ENCODE results near the gene SEPTIN1.
A peak's percentile ranks its signal among the peaks of the same experiment; 100 is the strongest.

Gene SEPTIN1

GRCh38 chr16:30409125-30410060 lies 27.0 kb upstream of the SEPTIN1 start:
- Histone ChIP-seq H3K27me3 (ENCODE audit: insufficient read depth, low read depth) (no peaks in the 10 kb centered on the region), H4K20me1 (ENCODE audit: insufficient read depth) (no peaks in the 10 kb centered on the region), H3K9ac (no peak overlapping the region), H3K27ac (no peak overlapping the region; the same call in 1 of the 2 replicates), H3K79me2 (ENCODE audit: insufficient read depth, low read depth) (peaks cover 8% of the 10 kb centered on the region; the same call in 1 of the 2 replicates), H3K4me3 (IDR thresholded peaks at IDR 0.05; ENCODE audit: insufficient read depth, low read depth, low read length) (no peak overlapping the region), H3K4me1 (ENCODE audit: low read depth, poor library complexity, severe bottlenecking) (peaks cover 38% of the 10 kb centered on the region), H2AFZ (ENCODE audit: low read depth) (no peak overlapping the region), H3K4me2 (peak overlapping the region; percentile 72; the same call in 1 of the 2 replicates), H3K36me3 (ENCODE audit: insufficient read depth) (no peaks in the 10 kb centered on the region)
- TF ChIP-seq CTCF (conservative IDR thresholded peaks at IDR 0.05; ENCODE audit: low read depth, low read length), result peak; percentile 97

- Histone ChIP-seq H3K36me3 (ENCODE audit: insufficient read depth) (no peaks in the 10 kb centered on the region), H3K27ac (peak overlapping the region; percentile 71), H3K4me1 (ENCODE audit: low read depth, poor library complexity, severe bottlenecking) (peaks cover 36% of the 10 kb centered on the region), H3K4me3 (IDR thresholded peaks at IDR 0.05; ENCODE audit: insufficient read depth, low read depth, low read length) (peak overlapping the region; percentile 56), H3K4me2 (peak overlapping the region; percentile 86), H4K20me1 (ENCODE audit: insufficient read depth) (no peaks in the 10 kb centered on the region), H3K9ac (peak overlapping the region; percentile 89), H2AFZ (ENCODE audit: low read depth) (peak overlapping the region; percentile 86), H3K79me2 (ENCODE audit: insufficient read depth, low read depth) (0 out of 2 replicates have a peak, but pooled peaks cover 8% of the 10 kb centered on the region), H3K27me3 (ENCODE audit: insufficient read depth, low read depth) (no peaks in the 10 kb centered on the region)
- TF ChIP-seq CTCF (conservative IDR thresholded peaks at IDR 0.05; ENCODE audit: low read depth, low read length), result no peak
These were observed 25.6 kb upstream of the SEPTIN1 start for GRCh38 chr16:30407804-30408534.

DNA sequence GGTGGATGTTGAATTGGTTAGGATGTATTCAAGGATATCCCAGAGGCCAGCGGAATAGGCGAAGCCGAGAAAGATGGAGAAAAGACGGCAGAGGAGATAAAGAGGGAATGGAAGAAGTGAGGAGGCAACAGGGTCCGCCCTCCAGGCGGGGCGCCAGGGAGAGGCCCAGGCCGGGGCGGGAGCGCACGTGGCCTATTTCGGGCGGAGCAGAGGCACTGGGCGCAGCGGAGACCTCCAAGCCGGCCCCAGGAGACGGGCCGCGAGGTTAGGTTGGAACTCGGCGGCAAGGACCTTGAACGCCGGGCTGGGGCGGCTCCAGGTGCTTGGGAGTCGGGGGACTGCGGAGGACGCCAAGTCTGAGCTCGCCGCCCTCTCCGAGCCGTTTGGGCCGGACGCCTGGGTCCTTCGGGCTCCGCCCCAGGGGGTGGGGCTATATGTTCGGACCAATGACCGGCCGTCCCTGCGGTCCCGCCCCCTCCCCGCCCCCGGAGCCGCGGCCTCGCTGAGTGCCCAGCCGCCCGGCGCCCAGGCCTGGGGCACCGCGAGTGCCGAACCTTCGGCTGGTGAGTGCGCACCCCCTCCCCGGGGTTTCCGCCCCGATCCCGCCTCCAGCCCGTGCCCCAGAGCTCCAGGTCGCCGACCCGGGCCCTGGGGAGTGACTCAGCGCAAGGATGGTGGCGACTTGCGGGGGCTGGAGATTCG lies 24.9 kb upstream of the SEPTIN1 start, which contains the start of gene ZNF771:
ZNF771 (plus strand) TSS at position 505 of the 702 bp plus-strand sequence. CDS start 448 bp downstream, outside the sequence.
- no peaks in the 10 kb centered on the region for H4K20me1 ChIP-seq (ENCODE audit: insufficient read depth)
- H2AFZ ChIP-seq (ENCODE audit: low read depth), result peak within 1 kb of the TSS; percentile 86
- peak within 1 kb of the TSS; percentile 71 for H3K27ac ChIP-seq
- TF ChIP-seq CTCF (conservative IDR thresholded peaks at IDR 0.05; ENCODE audit: low read depth, low read length), result no peak
- no peaks in the 10 kb centered on the region for H3K36me3 ChIP-seq (ENCODE audit: insufficient read depth)
- H3K4me3 ChIP-seq (IDR thresholded peaks at IDR 0.05; ENCODE audit: insufficient read depth, low read depth, low read length), result peak within 1 kb of the TSS; percentile 56
- H3K4me1 ChIP-seq (ENCODE audit: low read depth, poor library complexity, severe bottlenecking), result peaks cover 29% of the 10 kb centered on the region
- H3K9ac ChIP-seq, result peak within 1 kb of the TSS; percentile 89
- H3K4me2 ChIP-seq, result peak within 1 kb of the TSS; percentile 86
- H3K79me2 ChIP-seq (ENCODE audit: insufficient read depth, low read depth), result 0 out of 2 replicates have a peak, but pooled peaks cover 4% of the 10 kb centered on the region
- H3K27me3 ChIP-seq (ENCODE audit: insufficient read depth, low read depth), result no peaks in the 10 kb centered on the region

DNA sequence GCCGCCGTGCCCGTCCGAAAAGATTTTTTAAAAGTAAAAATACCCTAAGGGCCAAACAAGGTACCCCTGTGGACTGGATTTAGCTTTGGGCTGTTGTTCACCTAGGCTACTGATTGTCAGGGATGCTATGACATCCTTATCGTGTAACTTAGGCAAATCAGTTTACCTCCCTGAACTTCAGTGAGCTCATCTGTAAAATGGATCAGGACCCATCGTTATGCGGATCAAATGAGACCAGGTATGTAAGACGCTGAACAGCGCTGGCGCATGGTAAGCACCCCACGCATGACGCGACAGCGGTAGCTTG lies 24.4 kb upstream of the SEPTIN1 start:
- peak overlapping the region; percentile 71 for H3K27ac ChIP-seq

More for the DNA sequence above, 24.4 kb upstream of the SEPTIN1 start:
- no peaks in the 10 kb centered on the region for H3K27me3 ChIP-seq (ENCODE audit: insufficient read depth, low read depth)
- no peaks in the 10 kb centered on the region for H3K36me3 ChIP-seq (ENCODE audit: insufficient read depth)
- H3K4me2 ChIP-seq, result peak overlapping the region; percentile 86
- TF ChIP-seq CTCF (conservative IDR thresholded peaks at IDR 0.05; ENCODE audit: low read depth, low read length), result no peak
- peak overlapping the region; percentile 89 for H3K9ac ChIP-seq
- H3K4me3 ChIP-seq (IDR thresholded peaks at IDR 0.05; ENCODE audit: insufficient read depth, low read depth, low read length), result peak overlapping the region; percentile 24
- peak overlapping the region; percentile 86 for H2AFZ ChIP-seq (ENCODE audit: low read depth)
- H4K20me1 ChIP-seq (ENCODE audit: insufficient read depth), result no peaks in the 10 kb centered on the region
- H3K4me1 ChIP-seq (ENCODE audit: low read depth, poor library complexity, severe bottlenecking), result peaks cover 24% of the 10 kb centered on the region
- 0 out of 2 replicates have a peak, but pooled peaks cover 4% of the 10 kb centered on the region for H3K79me2 ChIP-seq (ENCODE audit: insufficient read depth, low read depth)
